GM21717 (cell line): ENCODE results near the gene ARPC1B.
"Not testable (repeated sequence)": the region's sequence is repeated elsewhere in the genome, so short reads cannot be mapped to it uniquely, and the experiment has no call there.

Experiments used
- ATAC-seq: cut with Tn5 transposase; IDR thresholded peaks from one replicate; pipeline ENCODE4 v1.9.1; 2021; ENCODE audit warnings: mild to moderate bottlenecking, moderate library complexity; ENCODE audit not compliant: unreplicated experiment

Gene ARPC1B

GRCh38 chr7:99374111-99375064 is at the start of gene ARPC1B:
Gene ARPC1B (plus strand): TSS chr7:99374730. CDS start chr7:99385715, 10,985 bp downstream.
- peak; percentile 54 for ATAC-seq

GRCh38 chr7:99325001-99325493 is 49.5 kb upstream of the ARPC1B start:
- ATAC-seq = peak; percentile 2

GRCh38 chr7:99325592-99326407 is 48.7 kb upstream of the ARPC1B start, which contains the start of gene ARPC1A:
Gene ARPC1A (plus strand): TSS chr7:99325898. CDS start chr7:99333354, 7,456 bp downstream.
- ATAC-seq = peak; percentile 72

GRCh38 chr7:99326408-99326782 is 48.1 kb upstream of the ARPC1B start:
- no peak for ATAC-seq

GRCh38 chr7:99330314-99330961 is 44.1 kb upstream of the ARPC1B start:
- ATAC-seq = not testable (repeated sequence)

DNA sequence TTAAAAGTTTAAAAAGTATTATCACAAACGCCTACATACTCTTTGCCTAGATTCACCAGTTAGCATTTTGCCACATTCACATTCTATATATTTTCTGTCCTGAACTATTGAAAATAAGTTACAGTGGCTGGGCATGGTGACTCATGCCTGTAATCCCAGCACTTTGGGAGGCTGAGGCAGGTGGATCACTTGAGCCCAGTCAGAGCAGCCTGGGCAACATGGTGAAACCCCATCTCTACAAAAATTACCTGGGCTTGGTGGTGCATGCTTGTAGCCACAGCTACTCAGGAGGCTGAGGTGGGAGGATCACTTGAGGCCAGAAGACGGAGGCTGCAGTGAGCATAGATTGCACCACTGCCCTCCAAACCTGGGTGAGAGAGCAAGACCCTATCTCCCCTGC is 43.5 kb upstream of the ARPC1B start:
- ATAC-seq = no peak

DNA sequence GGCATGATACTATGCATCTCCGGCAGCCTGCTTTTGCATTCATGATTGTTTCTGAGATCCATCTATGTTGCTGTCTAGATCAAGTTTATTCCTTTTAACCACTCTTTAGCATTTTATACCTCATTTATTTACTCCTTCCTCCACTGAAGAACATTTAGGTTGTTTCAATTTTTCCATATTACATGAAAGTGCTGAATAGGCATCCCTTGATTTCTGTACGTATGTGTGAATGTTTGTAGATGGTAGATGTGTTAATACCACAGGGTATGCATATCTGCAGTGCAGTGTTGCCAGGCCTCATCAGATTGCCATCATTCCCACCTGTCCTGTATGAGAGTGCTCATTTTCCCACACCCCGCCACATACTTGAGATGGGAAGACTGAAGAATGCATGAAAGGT is 34.9 kb upstream of the ARPC1B start:
- ATAC-seq = no peak

DNA sequence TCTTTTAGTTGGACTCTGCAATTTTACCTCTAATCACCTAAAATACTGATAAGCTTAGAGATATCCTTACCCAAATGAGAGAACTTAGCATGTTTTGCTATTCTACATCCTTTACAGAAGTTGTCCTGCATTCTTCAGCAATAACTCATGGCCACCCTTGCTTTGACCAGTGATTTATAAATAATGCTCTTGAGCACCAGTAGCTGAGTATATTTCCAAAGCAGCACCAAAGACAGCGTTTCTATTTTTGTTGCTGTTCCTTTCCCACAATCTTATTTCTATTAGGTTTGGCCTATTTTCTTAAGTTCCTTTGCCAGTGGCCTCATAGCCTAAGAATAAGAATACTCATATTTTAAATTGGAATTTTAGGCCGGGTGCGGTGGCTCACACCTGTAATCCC is 33.9 kb upstream of the ARPC1B start:
- no peak for ATAC-seq

DNA sequence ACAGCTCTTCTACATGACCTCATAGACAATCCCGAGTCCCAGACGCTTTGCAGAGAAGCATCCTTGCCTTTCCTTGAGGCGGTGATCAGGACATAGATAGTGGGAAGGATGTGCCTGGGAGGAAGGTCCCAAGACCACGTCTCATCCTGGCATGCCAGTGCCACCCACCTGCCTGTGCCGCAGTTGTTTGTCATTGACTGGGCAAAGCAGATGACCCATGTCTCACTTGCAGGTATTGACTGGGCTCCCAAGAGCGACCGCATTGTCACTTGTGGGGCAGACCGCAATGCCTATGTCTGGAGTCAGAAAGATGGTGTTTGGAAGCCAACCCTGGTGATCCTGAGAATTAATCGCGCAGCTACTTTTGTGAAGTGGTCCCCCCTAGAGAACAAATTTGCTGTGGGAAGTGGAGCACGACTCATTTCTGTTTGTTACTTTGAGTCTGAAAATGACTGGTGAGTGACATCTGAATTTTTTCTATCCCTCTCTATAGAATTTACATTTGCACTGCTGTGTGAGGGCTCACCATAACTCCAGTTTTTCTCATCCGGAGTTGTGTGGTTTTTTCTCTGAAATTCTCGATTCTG is 30.4 kb upstream of the ARPC1B start:
- no peak for ATAC-seq

GRCh38 chr7:99350641-99351040 is 23.9 kb upstream of the ARPC1B start:
- not testable (repeated sequence) for ATAC-seq

DNA sequence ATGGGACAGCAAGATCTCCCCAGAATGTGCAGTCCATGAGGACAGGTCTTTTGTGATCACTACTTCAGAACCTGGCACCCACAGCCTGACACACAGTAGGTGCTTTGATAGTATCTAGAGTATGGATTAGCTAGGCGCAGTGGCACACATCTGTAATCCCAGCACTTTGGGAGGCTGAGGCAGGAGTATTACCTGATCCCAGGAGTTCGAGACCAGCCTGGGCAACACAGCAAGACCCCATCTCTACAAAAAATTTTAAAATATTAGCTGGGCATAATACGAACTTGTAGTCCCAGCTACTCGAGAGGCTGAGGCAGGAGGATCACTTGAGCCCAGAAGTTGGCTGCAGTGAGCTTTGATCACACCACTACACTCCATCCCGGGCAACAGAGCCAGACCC is 22.3 kb upstream of the ARPC1B start:
- ATAC-seq = no peak

GRCh38 chr7:99355098-99355497 is 19.4 kb upstream of the ARPC1B start:
- ATAC-seq = no peak

DNA sequence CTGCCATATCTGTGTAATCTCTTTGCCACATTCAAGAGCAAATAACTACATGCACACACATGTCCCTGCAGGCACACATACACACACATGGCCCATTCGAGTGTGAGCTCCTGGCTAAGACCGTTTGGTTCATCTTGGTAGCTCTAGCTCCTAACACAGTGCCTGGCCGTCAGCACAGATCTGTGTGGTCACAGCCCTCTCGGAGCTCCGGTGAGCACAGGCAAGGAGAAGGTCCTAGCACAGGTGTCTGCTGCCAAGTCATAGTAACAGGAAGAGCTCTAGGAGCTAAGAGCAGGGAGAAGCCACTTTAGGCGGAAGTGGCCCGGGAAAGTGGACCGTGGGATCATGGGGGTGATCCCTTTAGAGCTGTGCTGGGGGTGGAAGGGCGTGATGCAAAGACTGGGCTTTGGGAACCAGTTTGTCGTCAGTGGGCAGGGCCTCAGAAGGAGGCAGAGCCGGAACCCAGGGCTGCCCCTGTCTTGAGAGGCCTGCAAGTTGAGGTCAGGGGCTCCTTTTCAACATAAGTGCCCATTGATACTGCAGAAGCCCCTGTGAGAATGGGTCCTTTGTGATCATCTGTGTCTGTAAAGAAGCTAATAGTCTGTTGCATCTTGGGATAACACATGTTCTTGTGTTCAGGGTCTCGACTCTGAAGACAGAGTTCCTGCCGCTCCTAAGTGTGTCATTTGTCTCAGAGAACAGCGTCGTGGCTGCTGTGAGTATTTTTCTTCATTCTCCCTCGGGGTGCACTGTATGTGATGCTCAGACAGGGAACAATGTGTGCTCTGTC is 16.6 kb upstream of the ARPC1B start:
- ATAC-seq = no peak

- ATAC-seq = not testable (repeated sequence)
Observed at GRCh38 chr7:99358521-99358920, 16.0 kb upstream of the ARPC1B start.

GRCh38 chr7:99359465-99360154 is 14.9 kb upstream of the ARPC1B start:
- no peak for ATAC-seq

GRCh38 chr7:99362801-99363200 is 11.7 kb upstream of the ARPC1B start:
- ATAC-seq = no peak

DNA sequence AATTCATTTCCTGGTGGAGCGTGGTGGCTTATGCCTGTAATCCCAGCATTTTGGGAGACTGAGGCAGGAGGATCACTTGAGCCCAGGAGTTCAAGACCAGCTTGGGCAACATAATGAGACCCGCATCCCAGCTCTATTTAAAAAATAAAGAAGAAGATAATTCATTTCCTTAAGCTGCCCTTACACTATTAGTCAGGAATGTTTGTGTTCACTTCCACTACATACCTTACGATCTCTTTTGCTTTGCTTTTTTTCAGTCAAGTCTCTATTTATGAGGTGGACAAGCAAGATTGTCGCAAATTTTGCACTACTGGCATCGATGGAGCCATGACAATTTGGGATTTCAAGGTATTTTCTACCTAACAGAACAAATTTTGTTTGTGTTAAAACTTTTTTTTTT is 11.2 kb upstream of the ARPC1B start:
- no peak for ATAC-seq

DNA sequence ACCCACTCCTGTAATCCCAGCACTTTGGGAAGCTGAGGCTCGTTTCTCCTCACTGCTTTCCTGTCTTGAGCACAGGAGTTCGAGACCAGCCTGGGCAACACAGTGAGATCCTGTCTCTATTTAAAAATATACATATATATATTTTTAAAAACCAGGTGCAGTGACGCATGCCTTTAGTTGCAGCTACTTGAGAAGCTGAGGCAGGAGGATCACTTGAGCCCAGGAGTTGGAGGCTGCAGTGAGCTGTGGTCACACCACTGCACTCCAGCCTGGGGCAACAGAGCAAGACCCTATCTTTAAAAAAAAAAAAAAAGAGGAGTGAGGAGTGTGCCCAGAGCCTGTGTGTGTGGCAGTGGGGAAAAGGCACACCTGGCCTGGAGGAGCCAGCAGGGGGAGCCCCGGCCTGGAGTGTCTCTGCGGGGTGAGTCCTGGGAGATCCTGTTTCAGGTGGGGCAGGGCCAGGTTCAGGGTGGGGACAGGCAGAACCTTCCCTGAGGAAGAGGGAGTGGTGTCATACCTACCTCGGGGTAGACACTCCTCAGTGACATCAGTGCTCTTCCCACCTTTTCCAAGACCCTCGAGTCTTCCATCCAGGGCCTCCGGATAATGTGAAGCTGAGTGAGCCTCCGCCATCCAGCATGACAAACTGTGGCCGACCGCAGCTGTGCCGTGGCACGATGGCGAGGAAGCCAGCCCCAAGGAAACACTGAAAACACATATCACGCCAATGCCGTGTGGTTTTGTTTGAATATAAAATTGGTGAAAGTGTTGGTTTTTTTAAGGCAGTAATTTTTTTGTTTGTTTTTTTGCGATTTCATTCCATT is 9.0 kb upstream of the ARPC1B start:
- ATAC-seq = no peak
